ACHN (cell line): ENCODE measurements around the gene PLSCR4.

Experiments
- DNase-seq: peaks from one replicate; pipeline ENCODE4 v3.0.0-alpha.2; 2015
- in situ Hi-C: cut with HindIII; loops from 2 replicates; pipeline ENCODE4 v1.10.0; 2017; ENCODE audit warnings: low sequenced_read_pairs, low pct_ligation_motif_present, low pct_unique_long_range_greater_than_20kb

Gene PLSCR4

DNA sequence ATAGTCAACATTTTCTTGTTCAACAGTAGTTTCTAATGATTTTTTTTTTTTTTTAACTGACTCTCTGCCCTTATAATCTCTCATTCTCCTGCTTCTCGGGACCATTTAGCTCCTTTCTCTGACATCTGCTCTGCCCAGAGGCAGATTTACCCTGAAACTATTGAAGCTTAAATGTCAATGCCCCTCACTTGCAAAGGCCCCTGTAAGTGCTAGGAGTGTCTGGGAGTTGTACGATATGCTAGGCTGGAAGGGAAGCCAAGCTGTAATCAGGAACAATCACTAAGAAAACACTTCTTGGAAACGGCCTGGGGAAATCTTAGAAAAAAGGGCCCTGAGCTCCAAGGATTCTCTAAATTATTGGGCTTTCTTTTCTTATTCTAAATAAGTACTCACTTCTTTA is 84.1 kb downstream of the PLSCR4 start:
- in situ Hi-C loops, result loop anchor here (25.0 kb wide), 1 partner anchor 105 kb away; no protein-coding TSS in a partner anchor
- DNase-seq, result no peak

DNA sequence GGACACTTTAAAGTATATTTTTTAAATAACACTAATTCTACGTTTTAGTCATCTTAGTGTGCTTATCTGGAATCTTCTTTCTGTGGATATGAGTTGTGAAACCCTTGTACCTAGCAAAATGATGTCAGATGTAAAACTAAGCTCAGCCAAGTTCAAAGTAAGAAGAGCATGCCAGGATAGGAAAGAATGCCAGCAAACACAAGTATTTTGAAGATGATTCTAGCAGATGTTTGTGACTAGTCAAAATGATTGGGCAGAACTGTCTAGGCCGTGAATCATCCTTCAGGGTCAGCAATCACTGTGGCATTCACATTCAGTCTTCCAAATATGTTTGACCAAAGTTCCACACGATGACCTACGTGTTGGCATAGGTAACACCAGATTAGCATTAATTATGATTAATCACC is 84.5 kb downstream of the PLSCR4 start:
- DNase-seq, result peak; percentile 43
- in situ Hi-C loops, result loop anchor here (25.0 kb wide), 1 partner anchor 104 kb away; no protein-coding TSS in a partner anchor

DNA sequence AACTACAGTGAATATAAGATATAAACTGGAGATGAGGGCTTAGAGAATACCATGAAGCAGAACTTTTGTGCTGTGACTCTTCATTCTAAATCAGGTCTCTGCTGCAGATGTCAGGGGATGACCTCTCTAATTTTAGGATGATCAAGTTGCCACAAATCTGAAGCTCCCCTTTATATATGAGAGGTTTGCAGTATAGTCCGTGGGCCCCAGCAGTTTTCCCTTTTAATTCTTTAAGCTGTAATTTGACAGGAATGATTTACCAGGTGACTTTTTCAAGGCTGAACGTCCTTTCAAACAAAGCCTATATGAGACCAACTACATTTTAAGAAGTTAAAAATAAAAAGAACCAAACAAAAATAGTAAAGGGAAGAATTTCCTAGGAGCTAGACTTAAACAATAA is 85.0 kb downstream of the PLSCR4 start:
- DNase-seq, result no peak
- in situ Hi-C loops, result loop anchor here (25.0 kb wide), 1 partner anchor 104 kb away; no protein-coding TSS in a partner anchor

DNA sequence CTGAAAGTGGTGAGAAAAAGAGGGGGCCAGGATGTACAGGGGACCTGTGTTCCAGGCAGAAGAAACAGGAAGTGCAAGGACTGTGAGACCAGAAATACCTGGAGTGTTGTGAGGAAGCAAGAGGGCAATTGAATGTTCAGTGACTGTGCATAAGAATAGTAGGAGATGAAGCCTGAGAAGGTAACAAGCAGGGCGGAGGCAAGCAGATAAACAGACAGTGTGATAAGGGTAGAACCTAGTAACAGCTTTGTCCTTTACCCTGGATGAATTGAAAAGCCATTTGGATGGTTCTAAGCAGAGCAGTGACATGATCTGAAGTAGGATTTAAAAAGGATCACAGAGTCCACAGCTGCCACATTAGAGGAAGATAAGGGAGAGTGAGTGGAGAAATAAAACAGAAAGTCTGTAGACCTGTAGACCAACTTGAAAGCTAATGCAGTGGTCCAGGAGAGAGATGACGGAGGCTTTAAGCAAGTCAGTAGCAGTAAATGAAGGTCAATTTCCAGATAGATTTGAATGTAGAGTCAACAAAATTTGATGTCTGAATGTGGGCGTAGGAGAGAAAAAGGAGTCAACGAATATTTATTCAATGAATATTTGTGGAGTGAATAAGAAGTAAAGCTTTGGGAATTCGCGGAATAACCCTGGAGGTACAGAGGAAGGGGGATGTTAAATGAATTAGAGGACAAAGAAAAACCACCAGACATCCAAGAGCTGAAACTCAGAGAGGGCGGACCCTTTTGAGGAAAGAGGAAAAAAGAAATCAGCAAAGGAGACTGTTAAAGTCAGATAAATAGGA is 85.7 kb downstream of the PLSCR4 start:
- no peak for DNase-seq
- in situ Hi-C loops, result loop anchor here (25.0 kb wide), 1 partner anchor 103 kb away; no protein-coding TSS in a partner anchor

DNA sequence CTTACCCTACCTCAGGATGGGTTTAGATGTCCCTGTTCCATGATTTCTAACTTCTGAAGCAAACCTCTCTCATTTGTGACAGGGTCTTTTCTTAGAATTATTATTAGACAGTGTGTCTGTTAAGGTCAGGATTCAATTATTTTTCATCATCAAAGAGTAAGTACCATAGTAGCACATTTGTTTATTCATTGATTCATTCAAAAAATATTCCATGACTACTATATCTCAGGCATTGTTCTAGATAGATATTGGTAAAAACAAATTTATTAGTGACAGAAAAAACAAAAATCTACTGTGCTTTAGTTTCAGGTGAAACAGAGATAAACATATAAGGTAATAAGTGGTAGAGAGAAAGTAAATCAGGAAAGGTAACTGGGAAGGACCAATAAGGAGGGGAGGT is 86.4 kb downstream of the PLSCR4 start:
- in situ Hi-C loops, result loop anchor here (25.0 kb wide), 1 partner anchor 102 kb away; no protein-coding TSS in a partner anchor
- DNase-seq, result no peak

DNA sequence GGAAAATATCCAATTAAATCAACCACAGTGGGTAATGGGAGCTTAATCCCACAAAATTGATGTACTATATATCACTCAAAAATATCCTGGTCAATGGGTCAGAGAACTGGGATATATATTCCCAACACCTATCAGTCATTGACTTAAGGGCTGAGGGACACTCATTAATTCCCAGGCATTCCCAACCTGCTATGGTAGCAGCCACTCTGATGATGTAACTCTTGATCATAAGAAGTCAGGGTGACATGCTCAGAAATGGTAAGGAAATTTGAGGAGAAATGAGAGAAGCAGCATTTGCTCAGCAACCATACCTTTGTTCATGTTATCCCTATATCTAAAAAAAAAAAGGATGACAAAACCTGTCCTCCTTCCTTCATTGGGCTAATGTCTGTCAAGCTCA is 86.8 kb downstream of the PLSCR4 start:
- in situ Hi-C loops, result loop anchor here (25.0 kb wide), 1 partner anchor 102 kb away; no protein-coding TSS in a partner anchor
- no peak for DNase-seq

DNA sequence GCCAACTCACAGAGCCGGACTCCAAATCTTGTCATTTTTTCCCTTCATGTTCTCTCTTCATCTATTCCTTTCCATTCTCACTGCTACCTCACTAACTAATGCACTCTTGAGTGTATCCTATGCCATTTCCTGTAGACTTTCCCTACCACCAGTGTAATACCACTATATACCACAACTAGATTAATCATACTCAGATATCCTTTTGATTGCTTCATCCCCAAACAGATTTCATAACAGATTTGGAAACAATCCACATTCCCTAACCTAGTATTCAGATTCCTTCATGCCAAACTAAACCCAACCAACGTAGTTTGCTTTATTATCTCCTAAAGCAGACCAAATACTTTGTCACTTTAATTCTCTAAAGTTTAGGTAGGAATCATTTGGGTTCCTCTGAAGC is 87.3 kb downstream of the PLSCR4 start:
- in situ Hi-C loops, result loop anchor here (25.0 kb wide), 1 partner anchor 101 kb away; no protein-coding TSS in a partner anchor
- DNase-seq, result peak; percentile 42

DNA sequence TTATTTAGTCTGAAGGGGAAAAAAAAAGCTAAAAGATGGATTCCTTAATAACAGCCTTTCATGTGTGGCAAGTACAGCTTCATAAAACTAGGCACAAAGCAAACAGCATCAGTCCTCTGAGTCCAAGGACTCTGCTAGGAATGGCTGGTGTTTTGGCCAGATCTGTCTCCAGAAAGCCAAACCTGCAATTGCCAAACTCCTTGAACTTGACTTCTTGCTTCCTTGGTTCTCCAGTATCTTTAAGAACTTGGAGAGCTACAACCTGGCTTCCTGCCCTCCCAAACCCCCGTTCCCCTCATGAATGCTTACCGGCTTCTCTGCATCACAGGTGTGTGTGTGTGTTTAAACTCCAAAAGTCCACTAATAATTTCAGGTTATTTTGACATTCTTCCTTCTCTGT is 88.3 kb downstream of the PLSCR4 start:
- DNase-seq, result no peak
- in situ Hi-C loops, result loop anchor here (25.0 kb wide), 1 partner anchor 100 kb away; no protein-coding TSS in a partner anchor

DNA sequence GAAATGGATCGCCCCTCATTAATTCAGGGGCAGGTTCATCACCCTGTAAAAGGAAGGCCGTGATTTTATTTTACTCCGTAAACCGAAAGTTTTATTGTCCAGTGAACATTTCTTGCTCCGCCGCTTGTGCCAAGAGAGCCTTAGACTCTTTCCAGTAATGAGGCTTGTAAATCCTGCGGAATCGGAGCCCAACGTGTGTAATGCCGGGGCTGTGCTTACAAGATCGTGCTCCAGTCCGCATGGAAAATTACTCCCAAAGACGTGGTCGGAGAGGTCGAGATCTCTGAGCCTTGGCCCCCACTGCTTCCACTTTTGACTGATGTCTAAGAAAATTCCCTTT is 89.3 kb downstream of the PLSCR4 start:
- in situ Hi-C loops, result loop anchor here (25.0 kb wide), 1 partner anchor 99 kb away; no protein-coding TSS in a partner anchor
- DNase-seq, result peak; percentile 53

DNA sequence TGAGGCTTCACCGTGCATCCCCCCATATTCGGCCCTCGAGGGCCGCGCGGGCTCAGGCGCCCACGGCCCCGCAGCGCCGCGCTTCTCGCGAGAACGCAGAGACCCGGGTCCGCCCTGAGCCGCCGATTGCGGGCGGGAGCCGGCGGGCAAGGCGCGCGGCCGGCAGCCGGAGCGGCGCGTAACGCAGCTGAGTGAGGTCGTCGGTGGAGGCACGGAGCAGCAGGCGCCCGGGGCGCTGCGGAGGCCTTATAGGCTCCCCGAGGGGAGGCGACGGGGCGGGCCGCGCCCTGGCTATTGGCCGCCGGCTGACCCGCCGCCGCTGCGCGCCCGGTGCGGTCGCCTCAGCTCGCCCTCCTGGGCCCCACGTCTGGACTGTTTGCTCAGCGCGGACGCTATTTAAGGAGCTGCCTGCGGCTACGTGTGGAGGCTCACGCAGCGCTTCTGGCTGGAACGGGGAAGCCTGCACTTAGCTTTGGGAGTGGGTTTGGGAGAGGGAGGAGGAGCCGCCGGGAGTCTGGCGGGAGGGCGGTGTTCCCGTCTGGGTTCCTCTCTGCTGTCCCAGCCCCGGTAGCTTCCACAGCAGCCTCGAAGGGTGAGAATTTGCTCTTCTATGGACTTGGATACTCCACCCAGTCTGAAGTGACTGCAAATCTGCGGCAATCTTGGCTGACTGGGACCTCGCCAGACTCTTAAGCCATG is 89.8 kb downstream of the PLSCR4 start, which contains the start of gene PLOD2:
Gene PLOD2, minus strand, starts transcription at position 221 of the 699 bp plus-strand sequence. Its CDS starts 195 bp downstream, at position 26.
- DNase-seq, result peak; percentile 78
- in situ Hi-C loops, result loop anchor here (25.0 kb wide), 1 partner anchor 99 kb away; no protein-coding TSS in a partner anchor

DNA sequence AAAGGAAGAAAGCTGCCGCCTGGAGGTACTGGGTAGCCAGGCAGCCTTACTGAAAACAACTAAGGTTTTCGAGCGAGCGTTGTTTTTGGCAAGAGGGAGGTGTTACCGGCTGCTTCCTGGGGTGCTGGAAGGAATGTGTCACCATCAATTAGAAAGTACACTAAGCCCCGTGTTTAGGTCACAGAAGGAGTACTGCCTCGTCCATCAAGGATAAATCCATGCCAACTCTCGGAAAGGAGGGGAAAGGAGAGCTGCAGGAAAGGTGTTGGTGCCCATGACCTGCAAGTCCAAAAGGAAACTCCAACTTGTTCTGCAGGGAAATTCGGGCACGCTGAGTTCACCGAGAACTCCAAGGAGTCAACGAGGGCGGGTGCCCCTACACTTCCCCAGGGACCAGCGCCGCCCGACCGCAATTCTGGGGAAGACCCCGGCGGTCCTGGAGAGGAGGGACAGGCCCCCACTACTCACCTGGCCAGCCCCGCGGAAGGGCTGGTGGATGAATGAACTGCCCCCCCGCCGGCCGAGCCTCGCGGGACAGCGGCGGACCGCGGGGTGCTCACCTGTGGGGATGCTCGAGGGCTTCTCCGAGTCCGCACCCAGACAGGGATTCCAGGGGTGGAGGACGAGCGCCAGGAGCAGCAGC is 90.5 kb downstream of the PLSCR4 start:
- peak; percentile 88 for DNase-seq

DNA sequence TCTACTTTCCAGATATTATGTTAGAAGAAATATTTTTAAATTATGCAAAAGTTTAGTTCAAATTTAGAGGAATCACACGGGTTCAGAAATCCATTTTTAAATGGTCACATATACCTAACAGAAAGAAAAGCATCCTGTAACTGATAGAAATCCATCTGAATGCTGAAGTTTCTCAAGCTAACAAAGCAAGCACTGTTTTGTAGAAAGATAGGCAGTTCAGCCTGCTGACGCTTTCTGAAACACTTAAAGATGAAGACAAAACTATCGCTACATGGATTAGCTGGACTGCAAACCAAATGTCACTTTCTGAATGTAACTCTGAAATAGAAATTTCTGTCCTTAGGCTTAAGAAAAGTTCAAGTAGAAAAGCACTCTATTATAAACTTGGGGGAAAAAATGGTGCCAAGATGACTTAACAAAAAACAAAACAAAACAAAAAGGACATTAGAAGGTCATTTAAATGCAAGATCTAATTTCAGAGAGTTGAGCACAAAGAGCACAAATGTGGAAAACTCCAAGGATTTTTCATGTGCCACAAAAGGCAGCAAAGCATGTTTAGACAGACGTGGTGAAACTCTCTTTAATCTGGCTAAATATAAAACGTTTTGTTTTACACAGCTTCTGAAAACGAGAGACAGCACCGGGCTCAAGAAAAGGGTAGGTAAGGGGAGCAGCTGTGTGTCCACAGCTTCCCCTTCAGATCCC is 91.1 kb downstream of the PLSCR4 start:
- in situ Hi-C loops, result loop anchor here (25.0 kb wide), 1 partner anchor 97 kb away; no protein-coding TSS in a partner anchor
- DNase-seq, result no peak

More for the DNA sequence above, 90.5 kb downstream of the PLSCR4 start:
- in situ Hi-C loops, result loop anchor here (25.0 kb wide), 1 partner anchor 98 kb away; no protein-coding TSS in a partner anchor

DNA sequence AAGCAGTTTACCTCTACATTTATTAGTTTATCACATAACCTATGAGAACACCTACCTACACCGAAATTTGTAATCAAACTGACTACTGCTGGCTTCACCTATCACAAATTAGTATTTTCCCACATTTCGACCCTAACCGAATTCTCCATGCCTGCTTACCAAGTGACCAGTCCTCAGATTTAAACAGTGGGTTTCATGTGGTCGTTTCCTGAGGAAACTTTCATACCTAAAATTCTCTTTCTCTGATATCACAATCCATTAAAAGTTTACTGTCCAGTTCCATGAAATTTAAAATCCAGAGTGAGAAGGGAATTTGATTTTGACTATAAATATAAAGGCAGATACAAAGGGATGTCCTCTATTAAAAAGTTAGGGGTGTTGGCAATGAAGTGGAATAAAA is 91.9 kb downstream of the PLSCR4 start:
- in situ Hi-C loops, result loop anchor here (25.0 kb wide), 1 partner anchor 97 kb away; no protein-coding TSS in a partner anchor
- DNase-seq, result peak; percentile 29

DNA sequence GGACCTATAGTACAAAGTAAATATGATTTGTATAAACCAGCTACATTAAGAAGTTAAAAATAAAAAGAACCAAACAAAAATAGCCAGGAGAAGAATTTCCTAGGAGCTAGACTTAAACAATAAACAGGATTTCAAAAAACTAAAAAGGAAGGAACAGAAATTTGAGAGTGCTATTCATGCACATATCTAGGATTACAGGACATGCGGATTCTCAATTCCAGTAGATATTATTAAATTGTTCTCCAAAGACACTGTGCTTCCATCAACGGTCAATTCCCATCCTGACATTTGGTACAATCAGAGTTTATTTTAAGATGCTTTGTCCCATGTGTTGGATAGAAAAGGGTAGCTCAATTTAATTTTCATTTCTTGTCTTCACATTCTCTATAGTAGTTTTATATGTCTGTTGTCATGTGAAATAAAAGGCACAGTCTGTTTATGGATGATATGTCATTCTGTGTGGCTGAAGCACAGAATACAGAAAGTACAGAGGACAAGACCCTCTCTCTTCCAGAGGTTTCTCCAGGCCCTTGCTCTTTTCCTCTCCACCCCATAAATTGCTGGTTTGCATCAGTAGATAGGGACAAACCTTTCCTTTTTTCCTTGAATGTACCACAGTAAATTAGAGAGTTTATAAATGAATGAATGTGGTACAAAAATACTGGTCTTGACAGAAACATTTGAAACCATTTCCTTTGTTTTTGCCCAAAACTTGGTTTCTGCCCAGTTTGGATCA is 93.4 kb downstream of the PLSCR4 start:
- in situ Hi-C loops, result loop anchor here (25.0 kb wide), 1 partner anchor 95 kb away; no protein-coding TSS in a partner anchor
- no peak for DNase-seq

DNA sequence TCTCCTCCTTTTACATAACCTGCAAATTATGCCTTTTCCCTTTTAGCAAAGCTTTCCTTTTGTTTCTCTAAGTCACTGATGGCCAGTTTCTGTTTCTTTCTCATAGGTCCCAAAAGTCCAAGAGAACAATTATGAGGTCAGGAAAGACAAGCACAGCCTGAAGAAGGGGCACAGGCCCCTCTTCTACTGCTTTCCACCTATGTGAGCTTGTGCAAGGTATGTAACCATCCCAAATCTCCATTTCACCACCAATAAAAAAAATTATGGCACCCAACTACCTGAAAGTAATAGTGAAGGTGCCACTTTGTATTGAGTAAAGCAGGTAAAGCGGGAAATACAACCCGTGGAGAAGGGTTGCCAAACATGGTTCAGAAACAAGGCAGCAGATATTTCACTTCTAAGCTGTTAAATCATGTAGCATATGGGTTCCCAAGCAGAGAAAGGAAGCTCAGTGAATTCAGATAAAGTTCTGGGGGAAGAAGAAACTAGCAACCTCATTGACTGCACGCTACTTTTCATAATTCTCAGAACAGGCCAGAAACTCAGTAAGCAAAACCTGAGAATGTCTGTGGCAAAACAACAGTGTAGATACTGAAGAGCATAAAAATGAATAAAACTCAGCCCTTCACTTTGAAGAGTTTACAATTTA is 94.1 kb downstream of the PLSCR4 start:
- in situ Hi-C loops, result loop anchor here (25.0 kb wide), 1 partner anchor 94 kb away; no protein-coding TSS in a partner anchor
- DNase-seq, result no peak

DNA sequence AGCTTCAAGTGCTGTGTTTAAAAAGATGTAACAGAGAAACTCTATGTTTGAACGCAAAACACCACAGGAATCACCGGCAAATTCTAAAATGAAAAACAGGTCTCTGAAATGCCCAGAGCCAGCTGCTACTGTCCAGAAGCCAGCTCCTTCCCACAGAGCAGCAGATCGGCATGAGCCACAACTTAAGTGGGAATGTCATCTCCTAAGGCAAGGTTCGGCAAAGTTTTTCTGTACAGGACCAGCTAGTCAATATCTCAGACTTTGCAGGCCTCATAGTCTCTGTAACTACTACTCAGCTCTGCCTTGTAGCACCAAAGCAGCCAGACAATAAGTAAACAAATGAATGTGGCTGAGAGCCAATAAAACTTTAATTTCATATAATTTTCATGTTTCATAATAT is 94.8 kb downstream of the PLSCR4 start:
- in situ Hi-C loops, result loop anchor here (25.0 kb wide), 1 partner anchor 94 kb away; no protein-coding TSS in a partner anchor
- DNase-seq, result no peak

DNA sequence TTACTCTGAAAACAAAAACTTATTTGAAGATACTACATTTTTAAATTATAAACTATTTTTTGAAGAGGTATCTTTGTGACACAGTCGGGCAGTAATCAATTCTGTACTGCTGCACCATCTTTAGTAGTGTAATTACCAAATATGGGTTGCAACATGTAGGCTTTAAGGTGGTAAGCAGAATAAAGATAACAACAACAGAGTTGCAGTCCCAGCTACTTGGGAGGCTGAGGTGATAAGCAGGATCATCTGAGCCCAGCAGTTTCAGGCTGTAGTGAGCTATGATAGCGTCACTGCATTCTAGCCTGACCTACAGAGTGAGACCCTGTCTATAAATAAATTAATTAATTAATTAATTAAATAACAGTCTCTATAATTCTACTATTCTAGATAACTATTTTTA is 95.9 kb downstream of the PLSCR4 start:
- in situ Hi-C loops, result loop anchor here (25.0 kb wide), 1 partner anchor 93 kb away; no protein-coding TSS in a partner anchor
- no peak for DNase-seq
